HG03097 (cell line): ENCODE results near the gene TBCA.
"Not testable (repeated sequence)": the region's sequence is repeated elsewhere in the genome, so short reads cannot be mapped to it uniquely, and the experiment has no call there.

Experiments used
- ATAC-seq: cut with Tn5 transposase; IDR thresholded peaks from one replicate; pipeline ENCODE4 v1.9.1; 2021; ENCODE audit not compliant: unreplicated experiment, low FRiP score

TBCA gene

GRCh38 chr5:77718934-77719610, 57.1 kb downstream of the TBCA start:
- no peak for ATAC-seq

- no peak for ATAC-seq
Measured at GRCh38 chr5:77709993-77710685, 66.0 kb downstream of the TBCA start.

- ATAC-seq: no peak
Measured at GRCh38 chr5:77709340-77709739, 66.8 kb downstream of the TBCA start.

GRCh38 chr5:77707791-77708190, 68.3 kb downstream of the TBCA start:
- ATAC-seq: no peak

- ATAC-seq: not testable (repeated sequence)
Measured at GRCh38 chr5:77699569-77699968, 76.6 kb downstream of the TBCA start.

- ATAC-seq: no peak
Measured at GRCh38 chr5:77698920-77699319, 77.2 kb downstream of the TBCA start.

GRCh38 chr5:77697692-77698091, 78.4 kb downstream of the TBCA start:
- ATAC-seq: no peak

- ATAC-seq: no peak
Measured at GRCh38 chr5:77696120-77696519, 80.0 kb downstream of the TBCA start.

GRCh38 chr5:77693913-77694312, 82.2 kb downstream of the TBCA start:
- no peak for ATAC-seq

- ATAC-seq: no peak
Measured at GRCh38 chr5:77683171-77683732, 92.9 kb downstream of the TBCA start.

GRCh38 chr5:77670526-77670925, 105.6 kb downstream of the TBCA start:
- no peak for ATAC-seq

- no peak for ATAC-seq
Measured at GRCh38 chr5:77669677-77670076, 106.5 kb downstream of the TBCA start.

- ATAC-seq: no peak
Measured at GRCh38 chr5:77663090-77663863, 112.9 kb downstream of the TBCA start.

GRCh38 chr5:77662635-77663034, 113.5 kb downstream of the TBCA start:
- no peak for ATAC-seq

- no peak for ATAC-seq
Measured at GRCh38 chr5:77658662-77659061, 117.5 kb downstream of the TBCA start.

GRCh38 chr5:77651343-77651742, 124.8 kb downstream of the TBCA start:
- no peak for ATAC-seq

- no peak for ATAC-seq
Measured at GRCh38 chr5:77650686-77651085, 125.5 kb downstream of the TBCA start.

GRCh38 chr5:77649776-77650175, 126.4 kb downstream of the TBCA start:
- no peak for ATAC-seq

GRCh38 chr5:77645995-77646639, 130.0 kb downstream of the TBCA start:
- ATAC-seq: no peak

- no peak for ATAC-seq
Measured at GRCh38 chr5:77645158-77645994, 130.8 kb downstream of the TBCA start.
